ENCODE measurements around the gene CFC1B.
"Not testable (repeated sequence)": the region's sequence is repeated elsewhere in the genome, so short reads cannot be mapped to it uniquely, and the experiment has no call there.

The CFC1B gene

GRCh38 chr2:130520992-130521391 is at the start of gene CFC1B:
TSS of gene CFC1B (plus strand) at chr2:130521222. CDS start at chr2:130521485, 263 bp downstream.
- in situ Hi-C loops (cut with MboI; ENCODE audit: low sequenced_read_pairs), result not testable (repeated sequence)

GRCh38 chr2:130491073-130491472 is 29.9 kb upstream of the CFC1B start:
- in situ Hi-C loops (cut with MboI; ENCODE audit: low sequenced_read_pairs), result not testable (repeated sequence)

- in situ Hi-C loops (cut with MboI; ENCODE audit: low sequenced_read_pairs), result not testable (repeated sequence)
Observed at GRCh38 chr2:130509228-130509627, 11.8 kb upstream of the CFC1B start, which contains the start of gene POTEI. TSS of gene POTEI (minus strand) at chr2:130509328. CDS start at chr2:130509235, 93 bp downstream.

- in situ Hi-C loops (cut with MboI; ENCODE audit: low sequenced_read_pairs), result not testable (repeated sequence)
Observed at GRCh38 chr2:130510807-130511746, 9.9 kb upstream of the CFC1B start.

GRCh38 chr2:130511747-130512451 is 9.1 kb upstream of the CFC1B start:
- in situ Hi-C loops (cut with MboI; ENCODE audit: low sequenced_read_pairs), result not testable (repeated sequence)

GRCh38 chr2:130518516-130519106 is 2.4 kb upstream of the CFC1B start:
- in situ Hi-C loops (cut with MboI; ENCODE audit: low sequenced_read_pairs), result not testable (repeated sequence)

DNA sequence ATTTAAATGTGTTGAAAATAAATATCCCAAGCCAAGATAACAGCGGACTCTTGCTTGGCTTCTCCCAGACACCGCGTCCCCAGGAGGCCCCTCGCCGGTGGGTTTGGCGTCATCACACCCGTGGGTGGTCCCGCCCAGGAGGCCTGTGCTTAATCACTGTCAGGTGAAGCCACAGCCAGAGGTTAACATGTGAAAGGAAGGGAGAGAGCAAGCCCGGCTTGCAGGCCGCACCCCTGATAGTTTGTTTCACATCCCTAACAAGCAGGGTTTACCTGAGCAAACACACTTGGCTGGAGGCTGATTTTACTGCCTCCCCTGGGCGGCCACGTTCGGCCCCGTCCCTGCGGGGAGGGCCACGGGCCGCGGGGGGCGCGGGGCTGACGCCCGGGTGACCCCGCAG is 1.4 kb downstream of the CFC1B start:
- in situ Hi-C loops (cut with MboI; ENCODE audit: low sequenced_read_pairs), result not testable (repeated sequence)

DNA sequence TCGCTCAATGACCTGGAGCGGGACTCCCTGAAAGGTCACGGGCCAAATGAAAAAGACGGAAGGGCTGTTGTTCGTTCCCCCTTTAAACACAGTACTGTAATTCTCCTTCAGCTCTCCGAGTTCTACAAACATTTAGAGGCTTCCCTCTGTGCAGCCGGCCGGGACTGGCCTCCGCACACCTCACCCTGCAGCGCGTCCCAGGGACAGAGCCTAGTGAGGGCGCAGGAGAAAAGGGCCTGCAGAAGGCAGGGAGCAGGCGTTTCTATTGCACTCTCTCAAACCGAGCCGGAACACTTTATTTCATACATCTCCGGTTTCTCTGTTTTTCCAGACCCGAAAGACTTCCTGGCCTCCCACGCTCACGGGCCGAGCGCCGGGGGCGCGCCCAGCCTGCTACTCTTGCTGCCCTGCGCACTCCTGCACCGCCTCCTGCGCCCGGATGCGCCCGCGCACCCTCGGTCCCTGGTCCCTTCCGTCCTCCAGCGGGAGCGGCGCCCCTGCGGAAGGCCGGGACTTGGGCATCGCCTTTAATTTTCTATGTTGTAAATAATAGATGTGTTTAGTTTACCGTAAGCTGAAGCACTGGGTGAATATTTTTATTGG is 6.4 kb downstream of the CFC1B start:
- in situ Hi-C loops (cut with MboI; ENCODE audit: low sequenced_read_pairs), result not testable (repeated sequence)

- in situ Hi-C loops (cut with MboI; ENCODE audit: low sequenced_read_pairs), result not testable (repeated sequence)
Observed at GRCh38 chr2:130529545-130529944, 8.5 kb downstream of the CFC1B start.

- in situ Hi-C loops (cut with MboI; ENCODE audit: low sequenced_read_pairs), result not testable (repeated sequence)
Observed at GRCh38 chr2:130530212-130530611, 9.2 kb downstream of the CFC1B start.

GRCh38 chr2:130531225-130531624 is 10.2 kb downstream of the CFC1B start:
- in situ Hi-C loops (cut with MboI; ENCODE audit: low sequenced_read_pairs), result not testable (repeated sequence)

DNA sequence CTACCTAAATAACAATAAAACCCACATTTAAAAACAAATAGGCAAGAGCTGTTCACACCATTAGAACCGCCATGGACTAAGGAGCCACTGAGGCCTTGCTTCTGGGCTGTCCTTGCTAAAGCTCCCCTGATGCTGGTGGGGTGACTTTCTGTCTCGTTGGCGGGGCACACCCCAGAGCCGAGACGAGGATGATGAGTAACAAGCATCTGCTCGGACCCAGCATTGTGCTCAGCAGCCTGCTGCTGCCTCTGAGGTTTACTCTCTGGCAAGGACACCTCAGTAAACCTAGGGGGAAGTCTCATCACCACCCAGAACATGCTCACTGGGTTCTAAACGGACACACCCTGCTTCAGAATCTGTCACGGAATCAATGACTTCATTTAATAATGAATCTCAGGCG is 10.7 kb downstream of the CFC1B start:
- in situ Hi-C loops (cut with MboI; ENCODE audit: low sequenced_read_pairs), result not testable (repeated sequence)

- in situ Hi-C loops (cut with MboI; ENCODE audit: low sequenced_read_pairs), result not testable (repeated sequence)
Observed at GRCh38 chr2:130536654-130537053, 15.6 kb downstream of the CFC1B start.

GRCh38 chr2:130538271-130538670 is 17.2 kb downstream of the CFC1B start:
- in situ Hi-C loops (cut with MboI; ENCODE audit: low sequenced_read_pairs), result not testable (repeated sequence)

DNA sequence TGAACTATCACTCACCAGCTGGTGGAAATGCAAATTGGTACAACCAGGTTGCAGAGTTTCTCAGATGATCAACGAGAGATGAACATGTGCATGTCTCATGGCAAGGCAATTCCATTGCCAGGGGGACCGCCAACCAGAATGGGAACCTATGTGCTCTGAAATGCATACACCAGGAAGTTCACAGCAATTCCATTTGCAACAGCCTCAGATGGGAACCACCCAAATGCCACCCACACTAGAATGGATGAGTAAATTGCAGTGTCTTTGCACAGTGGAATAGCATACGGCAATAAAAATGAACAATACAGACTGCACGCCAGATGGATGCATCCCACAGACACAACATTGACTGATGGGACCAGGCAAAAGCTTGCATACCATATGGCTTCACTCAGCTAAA is 21.8 kb downstream of the CFC1B start:
- in situ Hi-C loops (cut with MboI; ENCODE audit: low sequenced_read_pairs), result not testable (repeated sequence)

DNA sequence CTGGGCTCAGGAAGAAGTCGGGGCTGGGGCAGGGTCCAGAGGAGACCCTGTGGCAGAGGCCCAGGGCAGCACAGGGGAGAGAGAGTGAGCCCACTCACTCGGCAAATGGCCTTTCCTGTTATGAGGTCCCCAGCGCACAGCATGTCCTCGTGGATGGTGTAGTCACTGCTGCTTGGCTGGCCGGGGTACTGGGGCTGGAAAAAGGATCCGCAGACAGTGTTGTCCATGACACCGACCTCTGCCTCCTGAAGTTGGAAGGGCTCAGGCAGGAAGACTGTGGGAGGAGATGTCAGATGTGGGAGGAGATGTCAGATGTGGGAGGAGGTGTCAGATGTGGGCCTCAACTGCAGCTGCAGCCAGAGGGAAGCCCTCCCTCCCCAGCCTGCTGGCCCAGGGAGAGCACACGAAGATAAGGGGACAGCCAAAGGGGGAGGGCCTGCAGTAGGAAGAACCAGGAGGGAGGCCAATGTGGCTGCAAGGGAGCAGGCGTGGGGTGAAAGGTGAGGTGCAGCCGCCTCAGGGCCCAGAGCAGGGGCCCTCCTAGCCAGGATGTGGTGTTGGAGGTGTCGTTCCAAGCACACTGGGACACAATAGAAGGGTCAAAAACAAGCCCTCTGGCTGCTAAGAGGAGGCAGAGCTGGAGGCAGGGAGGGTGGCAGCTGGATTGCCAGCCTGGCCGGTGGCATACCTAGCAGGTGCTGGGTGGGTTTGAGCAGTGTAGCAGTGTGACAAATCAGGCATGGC is 22.9 kb downstream of the CFC1B start:
- in situ Hi-C loops (cut with MboI; ENCODE audit: low sequenced_read_pairs), result not testable (repeated sequence)

- in situ Hi-C loops (cut with MboI; ENCODE audit: low sequenced_read_pairs), result not testable (repeated sequence)
Observed at GRCh38 chr2:130544978-130545377, 24.0 kb downstream of the CFC1B start.

DNA sequence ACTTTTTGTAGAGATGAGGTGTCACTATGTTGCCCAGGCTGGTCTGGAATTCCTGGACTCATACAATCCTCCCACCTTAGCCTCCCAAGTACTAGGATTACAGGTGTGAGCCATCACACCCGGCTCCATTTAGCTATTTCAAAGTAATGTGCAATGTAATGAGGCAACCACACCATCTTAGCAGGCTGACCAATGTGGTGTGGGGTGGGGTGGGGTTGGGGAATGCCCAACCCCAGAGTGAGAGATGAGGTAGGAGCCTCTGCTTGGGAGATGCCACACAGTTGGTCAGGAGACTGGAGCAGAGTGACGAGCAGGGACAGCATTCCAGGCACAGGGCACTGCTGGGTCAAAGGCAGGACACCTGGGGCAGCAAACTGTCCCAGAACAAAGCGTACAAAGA is 27.4 kb downstream of the CFC1B start:
- in situ Hi-C loops (cut with MboI; ENCODE audit: low sequenced_read_pairs), result not testable (repeated sequence)

GRCh38 chr2:130549475-130549874 is 28.5 kb downstream of the CFC1B start:
- in situ Hi-C loops (cut with MboI; ENCODE audit: low sequenced_read_pairs), result not testable (repeated sequence)

DNA sequence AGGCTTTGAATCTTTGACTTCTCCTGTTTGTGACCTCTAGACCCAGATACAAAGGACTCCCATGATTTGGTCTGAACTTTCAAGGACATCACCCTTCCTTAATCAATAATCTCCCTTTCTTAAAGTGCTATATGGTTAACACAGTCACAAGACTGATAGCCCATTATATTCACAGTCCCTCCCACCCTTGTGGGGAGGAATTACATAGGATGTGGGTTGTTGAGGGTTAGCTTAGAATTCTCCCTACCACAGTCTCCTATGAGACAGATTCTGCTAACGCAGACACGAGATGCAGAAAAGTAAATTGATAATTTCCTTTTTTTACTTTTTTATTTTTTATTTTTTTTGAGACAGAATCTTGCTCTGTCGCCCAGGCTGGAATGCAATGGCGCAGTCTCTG is 33.2 kb downstream of the CFC1B start:
- in situ Hi-C loops (cut with MboI; ENCODE audit: low sequenced_read_pairs), result not testable (repeated sequence)
